ENCODE results near the gene DHX8. TPM values are rescaled to one million over a fixed set of nuclear protein-coding genes. Genes with fewer than 3 reads are reported as not detected.

Gene DHX8
- total and polyA plus RNA-seq, 10 of the 15 experiments (the other 5 are each of a cell fraction or from before 2014, with no cell fraction given): 27.6 to 50.4 (median 35.7) TPM

- Histone ChIP-seq H3K9me3 (replicated peaks; ENCODE audit: control insufficient read depth, insufficient read depth, low read length) (no peaks in the 10 kb centered on the region), H3K27me3 (replicated peaks in 1 of 2; ENCODE audit: control insufficient read depth in 2 of 2, insufficient read depth in 2 of 2, low read length in 1 of 2) (no peaks in the 10 kb centered on the region), H3K9ac (ENCODE audit: control insufficient read depth, insufficient read depth, low read length) (no peak overlapping the region), H4K20me1 (ENCODE audit: control insufficient read depth, insufficient read depth) (peaks cover 2% of the 10 kb centered on the region; the same call in 1 of the 2 replicates), H3K4me3 (no peak overlapping the region), H3K4me2 (ENCODE audit: control insufficient read depth, insufficient read depth) (no peak overlapping the region), H3K36me3 (ENCODE audit: control insufficient read depth in 2 of 2, insufficient read depth in 2 of 2, low read length in 1 of 2) (no peaks in the 10 kb centered on the region), H2AFZ (ENCODE audit: control insufficient read depth, low read depth, low read length) (no peak overlapping the region), H3K4me1 (ENCODE audit: control insufficient read depth, insufficient read depth, low read length) (peaks cover under 1% of the 10 kb centered on the region; the same call in 1 of the 2 replicates), H3K27ac (ENCODE audit: control insufficient read depth, insufficient read depth) (no peak overlapping the region), H3K79me2 (ENCODE audit: control insufficient read depth, insufficient read depth, low read length) (no peaks in the 10 kb centered on the region)
- FAIRE-seq (no peak), DNase-seq (ENCODE audit: low read depth, low spot score) (no peak), ATAC-seq (no peak)
- in situ Hi-C loops (cut with MboI) (no loop called here), intact Hi-C loops (cut with micrococcal nuclease; ENCODE audit: unreplicated experiment) (no loop called here)
- WGBS (ENCODE audit: insufficient coverage, insufficient replicate concordance, low lambda C conversion rate, missing lambda C conversion rate): 22% methylated on average over 4 of the region's 4 CpGs
- CTCF ChIA-PET: no interaction called here
- BruUV-seq (replicated peaks): no TSS peak
- SMC1A ChIA-PET (ENCODE audit: uncharacterized antibody, unreplicated experiment): no interaction called here
- TF ChIP-seq ZZZ3 (IDR thresholded peaks at IDR 0.05; ENCODE audit: control insufficient read depth, insufficient read length, low read depth) (no peak), GATAD2B (conservative IDR thresholded peaks at IDR 0.05; ENCODE audit: low read depth) (no peak), BHLHE40 (IDR thresholded peaks at IDR 0.05; ENCODE audit: borderline replicate concordance in 1 of 2, low read depth in 2 of 2, low read length in 1 of 2) (no peak), CBFB (IDR thresholded peaks at IDR 0.05; ENCODE audit: low read depth) (no peak)
- TF ChIP-seq, protein P1, sequence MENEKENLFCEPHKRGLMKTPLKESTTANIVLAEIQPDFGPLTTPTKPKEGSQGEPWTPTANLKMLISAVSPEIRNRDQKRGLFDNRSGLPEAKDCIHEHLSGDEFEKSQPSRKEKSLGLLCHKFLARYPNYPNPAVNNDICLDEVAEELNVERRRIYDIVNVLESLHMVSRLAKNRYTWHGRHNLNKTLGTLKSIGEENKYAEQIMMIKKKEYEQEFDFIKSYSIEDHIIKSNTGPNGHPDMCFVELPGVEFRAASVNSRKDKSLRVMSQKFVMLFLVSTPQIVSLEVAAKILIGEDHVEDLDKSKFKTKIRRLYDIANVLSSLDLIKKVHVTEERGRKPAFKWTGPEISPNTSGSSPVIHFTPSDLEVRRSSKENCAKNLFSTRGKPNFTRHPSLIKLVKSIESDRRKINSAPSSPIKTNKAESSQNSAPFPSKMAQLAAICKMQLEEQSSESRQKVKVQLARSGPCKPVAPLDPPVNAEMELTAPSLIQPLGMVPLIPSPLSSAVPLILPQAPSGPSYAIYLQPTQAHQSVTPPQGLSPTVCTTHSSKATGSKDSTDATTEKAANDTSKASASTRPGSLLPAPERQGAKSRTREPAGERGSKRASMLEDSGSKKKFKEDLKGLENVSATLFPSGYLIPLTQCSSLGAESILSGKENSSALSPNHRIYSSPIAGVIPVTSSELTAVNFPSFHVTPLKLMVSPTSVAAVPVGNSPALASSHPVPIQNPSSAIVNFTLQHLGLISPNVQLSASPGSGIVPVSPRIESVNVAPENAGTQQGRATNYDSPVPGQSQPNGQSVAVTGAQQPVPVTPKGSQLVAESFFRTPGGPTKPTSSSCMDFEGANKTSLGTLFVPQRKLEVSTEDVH (IDR thresholded peaks at IDR 0.05; ENCODE audit: low read depth, partially characterized antibody): no peak
- POLR2A ChIA-PET: interaction anchor here (0.7 kb wide), 1 partner anchor 67 kb away, joined by 6 read pairs; the partner anchor contains the start of gene DHX8
- RAD21 ChIA-PET (ENCODE audit: unreplicated experiment): no interaction called here
Measured at GRCh38 chr17:43550754-43551153, 67.0 kb downstream of the DHX8 start.
